SK-N-MC (cell line): Measurements from ENCODE around the gene MRTFB.
"Not testable (repeated sequence)": the region's sequence is repeated elsewhere in the genome, so short reads cannot be mapped to it uniquely, and the experiment has no call there.

Source experiments
- DNase-seq: peaks from one replicate; pipeline ENCODE4 v3.0.0-alpha.2; 2011; ENCODE audit warnings: low read depth, low spot score
- H3K27ac ChIP-seq: fragments of 200-600 bp; sonication (generic); 2 replicates; pipeline ENCODE4 v1.5.1; 2016; ENCODE audit warnings: mixed run types
- H3K36me3 ChIP-seq: fragments of 200-600 bp; sonication (generic); 2 replicates; pipeline ENCODE4 v1.6.1; 2017; ENCODE audit warnings: antibody characterized with exemption, low read length, mixed read lengths; ENCODE audit not compliant: insufficient read depth
- H3K4me3 ChIP-seq: fragments of 200-600 bp; sonication (generic); 2 replicates; pipeline ENCODE4 v1.5.1; 2016
- H3K9ac ChIP-seq: fragments of 200-600 bp; sonication (generic); 2 replicates; pipeline ENCODE4 v1.8.0; 2017; ENCODE audit warnings: mixed run types, mixed read lengths; ENCODE audit not compliant: insufficient read length
- H3K9me3 ChIP-seq: fragments of 200-600 bp; sonication (generic); 2 replicates; pipeline ENCODE4 v1.6.1; 2017; ENCODE audit warnings: low read depth, mild to moderate bottlenecking, antibody characterized with exemption, low read length, moderate library complexity, mixed read lengths
- EZH2 ChIP-seq: fragments of 200-600 bp; sonication (generic); IDR thresholded peaks from one replicate; pipeline ENCODE4 v1.6.1; 2017; ENCODE audit warnings: antibody characterized with exemption
- FOXP2 ChIP-seq: optimal IDR thresholded peaks from 2 replicates; pipeline ENCODE3; 2011; ENCODE audit warnings: mild to moderate bottlenecking, moderate library complexity; ENCODE audit not compliant: insufficient read depth; ENCODE audit errors: extremely low read length, control extremely low read depth
- POLR2AphosphoS5 ChIP-seq: IDR thresholded peaks from 2 replicates; pipeline ENCODE4 v1.6.1; 2012; ENCODE audit warnings: mild to moderate bottlenecking, low read depth, low read length, borderline replicate concordance

Gene MRTFB, protein sequence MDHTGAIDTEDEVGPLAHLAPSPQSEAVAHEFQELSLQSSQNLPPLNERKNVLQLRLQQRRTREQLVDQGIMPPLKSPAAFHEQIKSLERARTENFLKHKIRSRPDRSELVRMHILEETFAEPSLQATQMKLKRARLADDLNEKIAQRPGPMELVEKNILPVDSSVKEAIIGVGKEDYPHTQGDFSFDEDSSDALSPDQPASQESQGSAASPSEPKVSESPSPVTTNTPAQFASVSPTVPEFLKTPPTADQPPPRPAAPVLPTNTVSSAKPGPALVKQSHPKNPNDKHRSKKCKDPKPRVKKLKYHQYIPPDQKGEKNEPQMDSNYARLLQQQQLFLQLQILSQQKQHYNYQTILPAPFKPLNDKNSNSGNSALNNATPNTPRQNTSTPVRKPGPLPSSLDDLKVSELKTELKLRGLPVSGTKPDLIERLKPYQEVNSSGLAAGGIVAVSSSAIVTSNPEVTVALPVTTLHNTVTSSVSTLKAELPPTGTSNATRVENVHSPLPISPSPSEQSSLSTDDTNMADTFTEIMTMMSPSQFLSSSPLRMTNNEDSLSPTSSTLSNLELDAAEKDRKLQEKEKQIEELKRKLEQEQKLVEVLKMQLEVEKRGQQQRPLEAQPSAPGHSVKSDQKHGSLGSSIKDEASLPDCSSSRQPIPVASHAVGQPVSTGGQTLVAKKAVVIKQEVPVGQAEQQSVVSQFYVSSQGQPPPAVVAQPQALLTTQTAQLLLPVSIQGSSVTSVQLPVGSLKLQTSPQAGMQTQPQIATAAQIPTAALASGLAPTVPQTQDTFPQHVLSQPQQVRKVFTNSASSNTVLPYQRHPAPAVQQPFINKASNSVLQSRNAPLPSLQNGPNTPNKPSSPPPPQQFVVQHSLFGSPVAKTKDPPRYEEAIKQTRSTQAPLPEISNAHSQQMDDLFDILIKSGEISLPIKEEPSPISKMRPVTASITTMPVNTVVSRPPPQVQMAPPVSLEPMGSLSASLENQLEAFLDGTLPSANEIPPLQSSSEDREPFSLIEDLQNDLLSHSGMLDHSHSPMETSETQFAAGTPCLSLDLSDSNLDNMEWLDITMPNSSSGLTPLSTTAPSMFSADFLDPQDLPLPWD

DNA sequence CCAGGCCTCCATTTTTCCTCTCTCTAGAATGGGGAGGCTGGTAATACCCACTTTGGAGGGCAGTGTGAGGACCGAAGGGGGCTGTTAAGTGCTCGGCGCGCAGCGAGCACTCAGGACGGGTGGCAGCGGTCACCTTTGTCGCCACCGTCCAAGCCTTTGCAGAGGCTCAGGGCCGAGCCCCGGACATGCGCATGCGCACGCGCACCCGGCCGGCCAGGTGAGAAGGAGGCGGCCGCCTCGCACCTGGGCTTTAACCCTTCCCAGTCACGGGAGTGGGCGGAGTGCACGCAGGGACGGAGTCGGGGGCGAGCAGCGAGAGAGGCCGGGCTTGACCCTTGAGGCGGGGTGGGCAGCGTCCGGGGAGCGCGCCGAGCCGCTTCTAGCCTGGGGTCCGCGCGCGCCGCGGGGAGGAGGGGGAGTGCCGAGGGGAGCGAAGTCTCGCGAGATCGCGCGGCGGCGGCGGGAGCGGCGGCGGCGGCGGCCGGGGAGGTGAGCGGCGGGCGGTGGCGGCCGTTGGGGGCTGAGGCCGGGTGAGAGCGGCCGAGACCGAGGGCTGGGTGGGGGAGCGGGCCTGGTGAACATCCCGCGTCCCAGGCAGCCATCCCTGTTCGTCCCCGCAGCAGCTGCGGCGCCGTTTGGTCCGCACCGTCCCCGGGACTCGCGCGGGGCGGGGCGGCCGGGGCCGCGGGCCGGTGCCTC is at the start of gene MRTFB:
TSS of gene MRTFB (plus strand) at position 443 of the 699 bp plus-strand sequence. CDS start 69,288 bp downstream, outside the sequence.
- Histone ChIP-seq H3K9ac (peak within 1 kb of the TSS; percentile 93), H3K4me3 (peak within 1 kb of the TSS; percentile 98), H3K36me3 (no peaks in the 10 kb centered on the region; the same call in 1 of the 2 replicates), H3K27ac (no peak within 1 kb of the TSS), H3K9me3 (no peaks in the 10 kb centered on the region)
- DNase-seq, result no peak
- TF ChIP-seq FOXP2 (no peak), POLR2AphosphoS5 (peak; percentile 64)

DNA sequence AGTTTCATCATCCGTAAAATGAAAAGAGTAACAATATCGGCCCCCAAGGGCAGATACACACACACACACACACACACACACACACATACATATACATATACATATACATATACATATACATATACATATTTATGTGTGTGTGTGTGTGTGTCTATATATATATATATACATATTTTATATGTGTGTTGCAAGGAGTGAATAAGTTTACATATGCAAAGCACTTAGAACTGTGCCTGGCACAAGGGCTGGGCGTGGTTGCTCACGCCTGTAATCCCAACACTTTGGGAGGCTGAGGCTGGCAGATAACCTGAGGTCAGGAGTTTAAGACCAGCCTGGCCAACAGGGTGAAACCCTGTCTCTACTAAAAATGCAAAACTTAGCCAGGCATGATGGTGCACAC is 47.6 kb upstream of the MRTFB start:
- H3K9ac ChIP-seq, H3K9me3 ChIP-seq, H3K36me3 ChIP-seq, H3K27ac ChIP-seq, H3K4me3 ChIP-seq, DNase-seq: not testable (repeated sequence)

- Histone ChIP-seq H3K4me3 (no peak overlapping the region), H3K36me3 (no peaks in the 10 kb centered on the region), H3K9ac (no peak overlapping the region), H3K27ac (no peak overlapping the region), H3K9me3 (no peaks in the 10 kb centered on the region)
- no peak for DNase-seq
- TF ChIP-seq FOXP2 (no peak), EZH2 (no peak), POLR2AphosphoS5 (no peak)
Measured at GRCh38 chr16:14024283-14024682, 46.8 kb upstream of the MRTFB start.

DNA sequence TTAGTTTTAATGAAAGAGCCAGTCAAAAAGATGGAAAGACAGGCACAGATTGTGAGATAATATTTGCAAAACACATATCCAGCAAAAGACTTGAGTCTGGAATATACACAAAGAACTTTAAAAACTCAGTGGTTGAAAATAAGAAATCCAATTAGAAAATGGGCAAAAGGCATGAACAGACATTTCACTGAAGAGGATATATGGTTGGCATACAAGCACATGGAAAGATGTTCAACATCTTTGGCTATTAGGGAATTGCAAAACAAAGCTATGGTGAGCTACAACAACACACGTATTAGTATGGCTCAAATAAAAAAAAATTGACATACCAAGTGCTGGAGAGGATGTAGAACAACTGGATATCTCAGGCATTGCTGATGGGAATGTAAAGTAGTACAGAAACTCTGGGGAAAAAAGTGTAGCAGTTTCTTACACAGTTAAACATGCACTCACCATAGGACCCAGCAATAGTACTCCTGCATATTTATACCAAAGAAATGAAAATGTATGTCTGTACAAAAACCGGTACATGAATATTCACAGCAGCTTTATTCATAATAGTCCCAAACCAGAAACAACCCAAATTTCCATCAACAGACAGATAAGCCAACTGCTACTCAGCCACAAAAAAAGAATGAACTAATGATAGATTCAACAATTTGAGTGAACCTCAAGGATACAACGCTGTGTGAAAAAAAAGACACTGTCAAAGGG is 44.4 kb upstream of the MRTFB start:
- DNase-seq, result no peak
- no peaks in the 10 kb centered on the region for H3K9me3 ChIP-seq
- H3K27ac ChIP-seq, result no peak overlapping the region
- H3K4me3 ChIP-seq, result no peak overlapping the region
- no peaks in the 10 kb centered on the region for H3K36me3 ChIP-seq
- no peak overlapping the region for H3K9ac ChIP-seq
- TF ChIP-seq POLR2AphosphoS5 (no peak), FOXP2 (no peak), EZH2 (no peak)

DNA sequence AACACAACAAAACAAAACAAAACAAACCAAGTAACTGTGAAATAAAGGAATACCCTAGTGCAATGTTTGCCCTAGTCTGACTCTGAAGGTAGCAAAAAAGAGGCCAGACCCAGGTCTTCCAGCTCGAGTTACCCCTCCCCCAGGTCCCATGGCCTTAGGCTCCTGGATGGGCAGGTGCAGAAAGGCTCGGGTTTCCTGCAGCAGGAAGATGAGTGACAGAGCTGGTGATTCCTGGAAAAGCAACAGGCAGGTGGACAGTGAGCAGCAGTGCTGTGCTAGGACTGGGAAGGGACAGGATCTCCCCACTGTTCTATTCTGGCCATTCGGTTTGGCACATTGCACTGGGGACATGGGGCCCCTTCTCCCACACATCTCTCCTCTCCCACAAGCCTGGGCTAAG is 42.9 kb upstream of the MRTFB start:
- Histone ChIP-seq H3K9me3 (no peaks in the 10 kb centered on the region), H3K4me3 (no peak overlapping the region), H3K9ac (no peak overlapping the region), H3K27ac (no peak overlapping the region), H3K36me3 (no peaks in the 10 kb centered on the region)
- DNase-seq, result no peak
- TF ChIP-seq FOXP2, result no peak
- TF ChIP-seq EZH2, result no peak
- no peak for TF ChIP-seq POLR2AphosphoS5

- TF ChIP-seq POLR2AphosphoS5 (no peak), FOXP2 (no peak), EZH2 (no peak)
- no peak overlapping the region for H3K4me3 ChIP-seq
Measured at GRCh38 chr16:14029658-14030057, 41.5 kb upstream of the MRTFB start.

GRCh38 chr16:14035092-14035491 is 36.0 kb upstream of the MRTFB start:
- no peak overlapping the region for H3K9ac ChIP-seq
- no peaks in the 10 kb centered on the region for H3K9me3 ChIP-seq
- no peak overlapping the region for H3K27ac ChIP-seq
- no peak for DNase-seq
- no peak for TF ChIP-seq FOXP2
- no peak for TF ChIP-seq EZH2
- no peak overlapping the region for H3K4me3 ChIP-seq
- no peaks in the 10 kb centered on the region for H3K36me3 ChIP-seq

More at GRCh38 chr16:14029658-14030057, 41.5 kb upstream of the MRTFB start:
- H3K9me3 ChIP-seq, result no peaks in the 10 kb centered on the region
- H3K36me3 ChIP-seq, result no peaks in the 10 kb centered on the region
- no peak overlapping the region for H3K9ac ChIP-seq
- DNase-seq, result no peak
- no peak overlapping the region for H3K27ac ChIP-seq

- Histone ChIP-seq H3K27ac (no peak overlapping the region), H3K4me3 (no peak overlapping the region), H3K36me3 (no peaks in the 10 kb centered on the region), H3K9me3 (no peaks in the 10 kb centered on the region), H3K9ac (no peak overlapping the region)
- TF ChIP-seq POLR2AphosphoS5 (no peak), FOXP2 (no peak), EZH2 (no peak)
- no peak for DNase-seq
Measured at GRCh38 chr16:14036889-14037288, 34.2 kb upstream of the MRTFB start.
